ENCODE data around the gene SSH2.
"Not testable (repeated sequence)": the region's sequence is repeated elsewhere in the genome, so short reads cannot be mapped to it uniquely, and the experiment has no call there.

The SSH2 gene

GRCh38 chr17:29927546-29927945 is 2.5 kb downstream of the SSH2 start:
- DNase-seq = no peak

- no peak for DNase-seq
Observed at GRCh38 chr17:29924786-29925185, 5.2 kb downstream of the SSH2 start.

GRCh38 chr17:29918922-29919856 is 10.8 kb downstream of the SSH2 start:
- DNase-seq = no peak

GRCh38 chr17:29918016-29918415 is 12.0 kb downstream of the SSH2 start:
- no peak for DNase-seq

- no peak for DNase-seq
Observed at GRCh38 chr17:29914819-29915537, 15.1 kb downstream of the SSH2 start.

GRCh38 chr17:29911641-29912177 is 18.3 kb downstream of the SSH2 start:
- no peak for DNase-seq

- DNase-seq = no peak
Observed at GRCh38 chr17:29909236-29910003, 20.6 kb downstream of the SSH2 start.

GRCh38 chr17:29906969-29907368 is 23.1 kb downstream of the SSH2 start:
- no peak for DNase-seq

- DNase-seq = no peak
Observed at GRCh38 chr17:29905879-29906167, 24.2 kb downstream of the SSH2 start.

GRCh38 chr17:29905086-29905878 is 24.7 kb downstream of the SSH2 start:
- DNase-seq = no peak

- no peak for DNase-seq
Observed at GRCh38 chr17:29903471-29903870, 26.6 kb downstream of the SSH2 start.

- DNase-seq = not testable (repeated sequence)
Observed at GRCh38 chr17:29897136-29897535, 32.9 kb downstream of the SSH2 start.

GRCh38 chr17:29892201-29892600 is 37.8 kb downstream of the SSH2 start:
- DNase-seq = no peak

GRCh38 chr17:29891131-29891530 is 38.9 kb downstream of the SSH2 start:
- no peak for DNase-seq

GRCh38 chr17:29885031-29885640 is 44.9 kb downstream of the SSH2 start:
- DNase-seq = no peak

GRCh38 chr17:29883497-29883896 is 46.5 kb downstream of the SSH2 start:
- DNase-seq = no peak

GRCh38 chr17:29881256-29881655 is 48.8 kb downstream of the SSH2 start:
- no peak for DNase-seq

- DNase-seq = no peak
Observed at GRCh38 chr17:29880031-29880430, 50.0 kb downstream of the SSH2 start.

- DNase-seq = no peak
Observed at GRCh38 chr17:29874931-29875596, 55.0 kb downstream of the SSH2 start.

GRCh38 chr17:29874358-29874757 is 55.7 kb downstream of the SSH2 start:
- not testable (repeated sequence) for DNase-seq

GRCh38 chr17:29873476-29873875 is 56.6 kb downstream of the SSH2 start:
- no peak for DNase-seq

Measured in CD4-positive, alpha-beta T cell treated with Interleukin-4 for 4 hours (primary cell).